Measurements from ENCODE around the gene ERMAP.

- TF ChIP-seq POLR2A (IDR thresholded peaks at IDR 0.05): no peak
- TF ChIP-seq CTCF (IDR thresholded peaks at IDR 0.05): no peak
- no peak for TF ChIP-seq EP300 (IDR thresholded peaks at IDR 0.05; ENCODE audit: low read depth)
Observed at GRCh38 chr1:42837709-42838108, 20.8 kb downstream of the ERMAP start.
